Subcutaneous adipose tissue (tissue), 4 donors: ENCODE measurements around the gene GLE1. TPM values are rescaled to one million over a fixed set of nuclear protein-coding genes. Genes with fewer than 3 reads are reported as not detected.

Experiments used
- total RNA-seq, 4 donors: library from RNA; depleted of rRNA; stranded (reverse); fragments of >200 nt; gene quantifications; one replicate each; pipeline ENCODE4 v1.1.0, GENCODE V29; 2016
- TF ChIP-seq, protein P1 (sequence below): fragments of 450-650 bp; IDR thresholded peaks from one replicate; pipeline ENCODE4 v1.5.1; 2016; ENCODE audit warnings: low read depth, mild to moderate bottlenecking, control low read depth, antibody characterized with exemption, moderate library complexity

GLE1 gene
- total RNA-seq: 10 to 100 TPM; 21.0 to 33.0 (median 23.4) TPM

- TF ChIP-seq, protein P1, sequence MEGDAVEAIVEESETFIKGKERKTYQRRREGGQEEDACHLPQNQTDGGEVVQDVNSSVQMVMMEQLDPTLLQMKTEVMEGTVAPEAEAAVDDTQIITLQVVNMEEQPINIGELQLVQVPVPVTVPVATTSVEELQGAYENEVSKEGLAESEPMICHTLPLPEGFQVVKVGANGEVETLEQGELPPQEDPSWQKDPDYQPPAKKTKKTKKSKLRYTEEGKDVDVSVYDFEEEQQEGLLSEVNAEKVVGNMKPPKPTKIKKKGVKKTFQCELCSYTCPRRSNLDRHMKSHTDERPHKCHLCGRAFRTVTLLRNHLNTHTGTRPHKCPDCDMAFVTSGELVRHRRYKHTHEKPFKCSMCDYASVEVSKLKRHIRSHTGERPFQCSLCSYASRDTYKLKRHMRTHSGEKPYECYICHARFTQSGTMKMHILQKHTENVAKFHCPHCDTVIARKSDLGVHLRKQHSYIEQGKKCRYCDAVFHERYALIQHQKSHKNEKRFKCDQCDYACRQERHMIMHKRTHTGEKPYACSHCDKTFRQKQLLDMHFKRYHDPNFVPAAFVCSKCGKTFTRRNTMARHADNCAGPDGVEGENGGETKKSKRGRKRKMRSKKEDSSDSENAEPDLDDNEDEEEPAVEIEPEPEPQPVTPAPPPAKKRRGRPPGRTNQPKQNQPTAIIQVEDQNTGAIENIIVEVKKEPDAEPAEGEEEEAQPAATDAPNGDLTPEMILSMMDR: no peak
These were observed at the start of gene GLE1 for GRCh38 chr9:128504485-128505413. Gene GLE1, plus strand, starts transcription at chr9:128504719. Its CDS starts 87 bp downstream, at chr9:128504806.

- TF ChIP-seq, protein P1: no peak
These were observed 49.5 kb upstream of the GLE1 start for GRCh38 chr9:128454991-128455390.

DNA sequence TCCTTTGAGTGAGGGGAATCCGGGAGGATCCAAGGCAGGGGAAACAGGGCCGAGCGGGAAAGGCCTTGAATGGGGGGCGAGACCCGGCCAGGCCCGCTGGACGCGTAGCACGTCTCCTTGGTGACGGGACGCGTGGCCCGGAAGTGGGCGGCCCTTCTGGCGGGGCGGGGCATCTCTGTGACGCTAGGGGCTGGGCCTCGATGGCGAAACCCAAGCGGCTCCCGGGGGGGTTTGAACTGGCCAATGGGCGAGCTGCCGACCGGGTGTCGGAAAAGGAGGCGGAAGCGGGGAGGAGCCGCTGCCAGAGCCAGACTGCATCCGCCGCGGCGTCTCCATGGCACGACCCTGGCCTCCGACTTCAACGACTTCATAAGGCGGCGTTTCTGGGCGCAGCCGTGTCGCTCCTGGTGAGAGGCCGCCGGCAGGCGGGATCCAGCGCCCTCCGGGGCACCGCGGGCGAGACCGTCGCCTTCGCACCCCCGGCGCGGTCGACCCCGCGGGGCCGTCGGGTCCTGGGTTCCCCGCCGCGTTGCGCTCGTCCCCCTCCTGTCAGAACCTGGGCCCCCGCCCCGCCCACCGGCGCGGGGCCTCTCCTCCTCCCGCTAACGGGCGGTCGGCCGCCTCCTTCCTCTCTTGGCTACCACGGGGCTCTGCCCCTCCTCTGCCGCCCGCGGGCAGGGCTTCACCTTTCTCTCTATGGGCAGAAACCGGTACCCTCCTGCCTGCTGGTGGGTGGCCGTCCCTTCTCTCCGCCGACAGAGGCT lies 48.5 kb upstream of the GLE1 start, which contains the start of gene ODF2:
TSS of gene ODF2 (plus strand) at position 158 of the 764 bp plus-strand sequence. CDS start at position 244, 86 bp downstream.
- TF ChIP-seq, protein P1: no peak

DNA sequence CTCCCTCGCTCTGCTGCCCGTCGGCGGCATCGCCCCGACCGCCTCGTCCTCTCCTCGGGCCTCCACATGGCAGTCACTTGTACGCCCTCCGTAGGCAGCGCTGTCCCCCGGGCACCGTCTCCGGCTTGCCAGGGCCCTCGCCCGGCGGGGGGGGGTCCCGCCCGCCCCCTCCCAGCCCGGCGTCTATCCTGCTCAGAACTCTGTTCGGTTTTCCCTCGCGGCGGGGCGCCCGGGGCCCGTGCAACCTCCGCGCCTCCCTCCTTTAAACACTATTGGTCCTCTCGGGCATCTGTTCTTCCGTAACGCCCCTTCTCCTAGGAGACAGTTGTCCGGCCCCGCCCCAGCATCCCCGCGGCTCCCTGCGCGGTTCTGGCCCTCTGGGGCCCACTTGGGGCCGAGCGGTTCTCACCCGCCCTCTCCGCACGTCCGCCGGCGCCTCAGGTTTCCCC lies 47.9 kb upstream of the GLE1 start:
- TF ChIP-seq, protein P1: no peak

DNA sequence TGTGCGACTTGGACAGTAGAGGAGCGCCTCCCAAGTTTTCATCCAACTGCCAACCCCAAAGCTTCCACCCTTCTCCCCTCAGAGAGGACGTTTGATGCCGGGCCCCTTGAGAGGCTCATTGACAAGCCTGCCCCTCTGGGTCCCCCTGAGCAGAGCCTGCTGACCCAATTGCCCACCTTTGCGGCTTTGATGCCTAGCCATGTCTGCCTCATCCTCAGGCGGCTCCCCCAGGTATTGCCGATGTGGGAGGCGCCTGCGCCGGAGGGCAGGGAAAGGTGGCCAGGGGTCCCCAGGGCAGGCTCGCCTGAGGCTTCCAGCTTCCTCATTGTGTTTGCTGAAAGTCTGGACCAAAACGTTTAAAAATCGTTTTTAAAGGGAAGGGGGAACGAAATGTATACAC lies 47.3 kb upstream of the GLE1 start:
- TF ChIP-seq, protein P1: no peak

DNA sequence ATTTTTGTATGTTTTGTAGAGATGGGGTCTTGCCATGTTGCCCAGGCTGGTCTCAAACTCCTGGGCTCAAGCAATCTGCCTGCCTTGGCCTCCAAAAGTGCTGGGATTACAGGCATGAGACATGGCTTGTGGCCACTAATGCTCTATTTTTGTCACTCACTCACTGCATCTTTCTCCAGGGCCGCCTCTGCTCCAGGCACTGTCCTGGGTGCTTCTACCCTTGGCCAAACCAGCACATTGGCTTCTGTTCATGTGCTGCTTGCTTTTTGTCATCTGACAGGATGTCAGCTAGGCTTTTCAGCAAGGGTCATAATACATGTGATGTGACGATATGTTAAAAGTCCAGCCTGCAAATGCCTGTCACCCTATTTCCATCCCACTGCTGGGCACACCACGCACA lies 45.5 kb upstream of the GLE1 start:
- TF ChIP-seq, protein P1: no peak

GRCh38 chr9:128469070-128469469 lies 35.4 kb upstream of the GLE1 start:
- TF ChIP-seq, protein P1: no peak
